SK-N-MC (cell line): ENCODE results near the gene ETFA.

ENCODE experiments used
- EZH2 ChIP-seq: fragments of 200-600 bp; sonication (generic); IDR thresholded peaks from one replicate; pipeline ENCODE4 v1.6.1; 2017; ENCODE audit warnings: antibody characterized with exemption
- FOXP2 ChIP-seq: optimal IDR thresholded peaks from 2 replicates; pipeline ENCODE3; 2011; ENCODE audit warnings: mild to moderate bottlenecking, moderate library complexity; ENCODE audit not compliant: insufficient read depth; ENCODE audit errors: extremely low read length, control extremely low read depth
- POLR2AphosphoS5 ChIP-seq: IDR thresholded peaks from 2 replicates; pipeline ENCODE4 v1.6.1; 2012; ENCODE audit warnings: mild to moderate bottlenecking, low read depth, low read length, borderline replicate concordance

DNA sequence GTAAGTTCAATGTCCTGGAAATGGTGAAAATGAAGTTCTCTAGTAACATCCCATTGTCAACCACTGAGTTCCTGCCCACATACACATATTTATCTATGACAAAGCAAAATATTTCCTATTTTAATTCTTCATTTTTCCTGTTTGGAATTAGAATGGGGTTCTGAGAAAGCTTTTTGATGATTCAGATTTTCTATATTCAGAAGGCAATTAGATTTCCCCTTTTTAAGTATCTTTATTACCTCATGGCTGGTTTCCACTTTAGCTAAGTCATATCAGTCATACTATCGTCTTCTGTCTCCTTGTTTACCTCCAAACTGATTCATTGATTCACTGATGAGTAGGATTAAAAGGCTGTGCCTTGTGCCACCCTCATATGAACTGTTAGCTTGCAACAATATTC is 17.9 kb downstream of the ETFA start:
- TF ChIP-seq EZH2 (no peak), POLR2AphosphoS5 (no peak), FOXP2 (no peak)
